ENCODE results near the gene ANKLE1. TPM values are rescaled to one million over a fixed set of nuclear protein-coding genes. Genes with fewer than 3 reads are reported as not detected.

The ANKLE1 gene
- total and polyA plus RNA-seq, 3 experiments from 2014 or later, result 0.47 to 16.2 (median 15.2) TPM

GRCh38 chr19:17323964-17324332 lies 42.2 kb downstream of the ANKLE1 start:
- CTCF ChIA-PET, result interaction anchor here (1.0 kb wide), 1 partner anchor 12 kb away, joined by 6 read pairs; no protein-coding TSS in a partner anchor
- POLR2A ChIA-PET, result no interaction called here
- Mint-ChIP-seq H3K4me3 (peak overlapping the region in 1 of 7 donors; percentile 24), H3K36me3 (peaks cover 0 to 30% (median 5%) of the 10 kb centered on the region in 3 donors), H3K27me3 (no peaks in the 10 kb centered on the region), H3K27ac (no peak overlapping the region), H3K9me3 (no peaks in the 10 kb centered on the region), H3K4me1 (peaks cover 0 to 14% (median 9%) of the 10 kb centered on the region in 3 donors)
- no peaks in the 10 kb centered on the region for H3K27me3 ChIP-seq (ENCODE audit: insufficient read depth, low read length, poor library complexity, severe bottlenecking)
- no peaks in the 10 kb centered on the region for H3K36me3 ChIP-seq (ENCODE audit: insufficient read depth, low read length)
- H3K27ac ChIP-seq (ENCODE audit: low read depth, low read length), result no peak overlapping the region
- no peak for DNase-seq
- H3K9me3 ChIP-seq (ENCODE audit: low read length), result no peaks in the 10 kb centered on the region
- H3K4me3 ChIP-seq (ENCODE audit: low read length), result no peak overlapping the region
- peaks cover under 1% of the 10 kb centered on the region for H3K4me1 ChIP-seq (ENCODE audit: insufficient read depth, low read length)

GRCh38 chr19:17324357-17325114 lies 42.8 kb downstream of the ANKLE1 start:
- H3K9me3 ChIP-seq (ENCODE audit: low read length), result no peaks in the 10 kb centered on the region
- no peaks in the 10 kb centered on the region for H3K27me3 ChIP-seq (ENCODE audit: insufficient read depth, low read length, poor library complexity, severe bottlenecking)
- no peaks in the 10 kb centered on the region for H3K36me3 ChIP-seq (ENCODE audit: insufficient read depth, low read length)
- CTCF ChIA-PET, result interaction anchor here (0.7 to 1.0 kb wide), 2 partner anchors 11 to 15 kb away, joined by 3 to 6 read pairs; partner anchors contain the start of gene DDA1
- H3K27ac ChIP-seq (ENCODE audit: low read depth, low read length), result no peak overlapping the region
- H3K9me3 Mint-ChIP-seq, result no peaks in the 10 kb centered on the region
- H3K4me3 Mint-ChIP-seq, result peak overlapping the region in 2 of 7 donors; percentile 24 to 27
- POLR2A ChIA-PET, result no interaction called here
- no peak overlapping the region for H3K4me3 ChIP-seq (ENCODE audit: low read length)
- H3K27ac Mint-ChIP-seq, result no peak overlapping the region
- H3K27me3 Mint-ChIP-seq, result no peaks in the 10 kb centered on the region
- peaks cover 0 to 20% (median 9%) of the 10 kb centered on the region in 3 donors for H3K4me1 Mint-ChIP-seq
- peaks cover 0 to 26% (median 5%) of the 10 kb centered on the region in 3 donors for H3K36me3 Mint-ChIP-seq
- no peak for DNase-seq
- peaks cover 6% of the 10 kb centered on the region for H3K4me1 ChIP-seq (ENCODE audit: insufficient read depth, low read length)

- Histone ChIP-seq H3K4me1 (ENCODE audit: insufficient read depth, low read length) (peaks cover 9% of the 10 kb centered on the region), H3K36me3 (ENCODE audit: insufficient read depth, low read length) (no peaks in the 10 kb centered on the region), H3K9me3 (ENCODE audit: low read length) (no peaks in the 10 kb centered on the region), H3K4me3 (ENCODE audit: low read length) (no peak overlapping the region), H3K27me3 (ENCODE audit: insufficient read depth, low read length, poor library complexity, severe bottlenecking) (no peaks in the 10 kb centered on the region), H3K27ac (ENCODE audit: low read depth, low read length) (no peak overlapping the region)
- H3K36me3 Mint-ChIP-seq, result peaks cover 0 to 20% (median 2%) of the 10 kb centered on the region in 3 donors
- no peak for DNase-seq
- ChIA-PET CTCF (interaction anchor here (0.7 to 1.0 kb wide), 2 partner anchors 10 to 16 kb away, joined by 3 to 6 read pairs; partner anchors contain the start of gene DDA1), POLR2A (interaction anchor here (2.0 kb wide), 1 partner anchor 16 kb away, joined by 5 read pairs; the partner anchor contains the start of gene DDA1)
- H3K9me3 Mint-ChIP-seq, result no peaks in the 10 kb centered on the region
- H3K27ac Mint-ChIP-seq, result no peak overlapping the region
- H3K27me3 Mint-ChIP-seq, result no peaks in the 10 kb centered on the region
- H3K4me1 Mint-ChIP-seq, result peaks cover 3 to 25% (median 9%) of the 10 kb centered on the region in 3 donors
- peak overlapping the region in 1 of 7 donors; percentile 76 for H3K4me3 Mint-ChIP-seq
Measured at GRCh38 chr19:17325133-17325532, 43.4 kb downstream of the ANKLE1 start.

GRCh38 chr19:17325881-17326594 lies 44.3 kb downstream of the ANKLE1 start:
- no peaks in the 10 kb centered on the region for H3K36me3 ChIP-seq (ENCODE audit: insufficient read depth, low read length)
- H3K4me1 Mint-ChIP-seq, result peaks cover 5 to 30% (median 9%) of the 10 kb centered on the region in 3 donors
- no peaks in the 10 kb centered on the region for H3K27me3 ChIP-seq (ENCODE audit: insufficient read depth, low read length, poor library complexity, severe bottlenecking)
- H3K27ac Mint-ChIP-seq, result peak overlapping the region in 3 of 8 donors; percentile 7 to 91 (median 32)
- DNase-seq, result no peak
- H3K4me1 ChIP-seq (ENCODE audit: insufficient read depth, low read length), result peaks cover 9% of the 10 kb centered on the region
- no peaks in the 10 kb centered on the region for H3K9me3 ChIP-seq (ENCODE audit: low read length)
- POLR2A ChIA-PET, result interaction anchor here (2.0 kb wide), 1 partner anchor 17 kb away, joined by 5 read pairs; the partner anchor contains the start of gene DDA1
- H3K27me3 Mint-ChIP-seq, result no peaks in the 10 kb centered on the region
- peaks cover 0 to 11% (median 1%) of the 10 kb centered on the region in 3 donors for H3K36me3 Mint-ChIP-seq
- H3K9me3 Mint-ChIP-seq, result no peaks in the 10 kb centered on the region
- H3K4me3 Mint-ChIP-seq, result peak overlapping the region in 3 of 7 donors; percentile 13 to 76 (median 50)
- CTCF ChIA-PET, result interaction anchor here (1.8 kb wide), 1 partner anchor 17 kb away, joined by 6 read pairs; the partner anchor contains the start of gene DDA1
- H3K27ac ChIP-seq (ENCODE audit: low read depth, low read length), result no peak overlapping the region
- H3K4me3 ChIP-seq (ENCODE audit: low read length), result no peak overlapping the region

DNA sequence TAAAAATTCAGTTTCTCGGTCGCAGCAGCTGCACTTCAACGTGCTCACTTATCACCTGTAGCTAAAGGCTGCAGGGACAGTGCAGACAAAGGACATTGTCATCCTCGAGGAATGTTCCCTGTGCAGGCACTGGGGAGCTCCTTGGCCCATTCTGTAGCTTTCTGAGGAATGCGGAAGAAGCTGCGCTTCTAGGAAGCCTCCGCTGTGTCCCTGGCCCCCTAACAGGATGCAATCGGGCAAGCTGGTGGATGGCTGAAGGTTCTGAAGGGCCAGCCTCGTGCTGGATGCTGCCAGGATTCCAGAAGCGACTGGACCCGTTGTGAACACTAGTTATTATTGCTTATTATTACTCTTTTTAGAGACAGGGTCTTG lies 44.9 kb downstream of the ANKLE1 start:
- H3K36me3 ChIP-seq (ENCODE audit: insufficient read depth, low read length), result no peaks in the 10 kb centered on the region
- Mint-ChIP-seq H3K36me3 (peaks cover 0 to 8% (median 1%) of the 10 kb centered on the region in 3 donors), H3K9me3 (no peaks in the 10 kb centered on the region), H3K4me3 (peak overlapping the region in 4 of 7 donors; percentile 43 to 58 (median 50)), H3K27ac (peak overlapping the region in 4 of 8 donors; percentile 7 to 91 (median 56)), H3K4me1 (peaks cover 5 to 30% (median 9%) of the 10 kb centered on the region in 3 donors), H3K27me3 (no peaks in the 10 kb centered on the region)
- peaks cover 9% of the 10 kb centered on the region for H3K4me1 ChIP-seq (ENCODE audit: insufficient read depth, low read length)
- ChIA-PET POLR2A (interaction anchor here (2.0 kb wide), 1 partner anchor 18 kb away, joined by 5 read pairs; the partner anchor contains the start of gene DDA1), CTCF (interaction anchor here (1.8 kb wide), 1 partner anchor 18 kb away, joined by 6 read pairs; the partner anchor contains the start of gene DDA1)
- H3K27me3 ChIP-seq (ENCODE audit: insufficient read depth, low read length, poor library complexity, severe bottlenecking), result no peaks in the 10 kb centered on the region
- H3K27ac ChIP-seq (ENCODE audit: low read depth, low read length), result no peak overlapping the region
- H3K4me3 ChIP-seq (ENCODE audit: low read length), result no peak overlapping the region
- DNase-seq, result no peak
- no peaks in the 10 kb centered on the region for H3K9me3 ChIP-seq (ENCODE audit: low read length)

- DNase-seq, result no peak
- H3K36me3 ChIP-seq (ENCODE audit: insufficient read depth, low read length), result no peaks in the 10 kb centered on the region
- no peaks in the 10 kb centered on the region for H3K27me3 ChIP-seq (ENCODE audit: insufficient read depth, low read length, poor library complexity, severe bottlenecking)
- no peak overlapping the region for H3K27ac ChIP-seq (ENCODE audit: low read depth, low read length)
- H3K4me3 ChIP-seq (ENCODE audit: low read length), result no peak overlapping the region
- Mint-ChIP-seq H3K4me1 (peaks cover 5 to 30% (median 9%) of the 10 kb centered on the region in 3 donors), H3K36me3 (peaks cover 0 to 8% (median 1%) of the 10 kb centered on the region in 3 donors), H3K4me3 (peak overlapping the region; percentile 39 to 83 (median 50)), H3K27ac (peak overlapping the region in 3 of 8 donors; percentile 7 to 66 (median 46)), H3K27me3 (no peaks in the 10 kb centered on the region), H3K9me3 (no peaks in the 10 kb centered on the region)
- H3K9me3 ChIP-seq (ENCODE audit: low read length), result no peaks in the 10 kb centered on the region
- peaks cover 9% of the 10 kb centered on the region for H3K4me1 ChIP-seq (ENCODE audit: insufficient read depth, low read length)
- CTCF ChIA-PET, result interaction anchor here (0.6 to 1.8 kb wide), 2 partner anchors 10 to 18 kb away, joined by 3 to 6 read pairs; partner anchors contain the start of gene DDA1
- POLR2A ChIA-PET, result interaction anchor here (2.0 kb wide), 1 partner anchor 18 kb away, joined by 5 read pairs; the partner anchor contains the start of gene DDA1
Measured at GRCh38 chr19:17327068-17327653, 45.5 kb downstream of the ANKLE1 start.
